NCI-H1092 (cell line): ENCODE measurements around the gene SCG2.
A peak's percentile ranks its signal among the peaks of the same experiment; 100 is the strongest.

Source experiments
- DNase-seq: peaks from one replicate; lab custom pipeline; 2025; lab: John Stamatoyannopoulos, UW

Gene SCG2

GRCh38 chr2:223580951-223581350 lies 21.2 kb downstream of the SCG2 start:
- DNase-seq = no peak

GRCh38 chr2:223578846-223579245 lies 23.3 kb downstream of the SCG2 start:
- no peak for DNase-seq

- no peak for DNase-seq
Measured at GRCh38 chr2:223576873-223577272, 25.3 kb downstream of the SCG2 start.

- no peak for DNase-seq
Measured at GRCh38 chr2:223570784-223571183, 31.4 kb downstream of the SCG2 start.

GRCh38 chr2:223566396-223566795 lies 35.8 kb downstream of the SCG2 start:
- DNase-seq = no peak

- no peak for DNase-seq
Measured at GRCh38 chr2:223563462-223563861, 38.7 kb downstream of the SCG2 start.

GRCh38 chr2:223562078-223562477 lies 40.1 kb downstream of the SCG2 start:
- DNase-seq = no peak

- peak; percentile 60 for DNase-seq
Measured at GRCh38 chr2:223560749-223561435, 41.3 kb downstream of the SCG2 start.

GRCh38 chr2:223558970-223559369 lies 43.2 kb downstream of the SCG2 start:
- DNase-seq = no peak

- no peak for DNase-seq
Measured at GRCh38 chr2:223554923-223555322, 47.2 kb downstream of the SCG2 start.

- peak; percentile 41 for DNase-seq
Measured at GRCh38 chr2:223549215-223549614, 52.9 kb downstream of the SCG2 start.

- no peak for DNase-seq
Measured at GRCh38 chr2:223548194-223548593, 54.0 kb downstream of the SCG2 start.
